KMS-11 (cell line): ENCODE data around the gene PPP1R2C.

Experiments used
- H2AFZ ChIP-seq: fragments of 200-600 bp; sonication (generic); 2 replicates; pipeline ENCODE4 v1.6.1; 2016; ENCODE audit warnings: antibody characterized with exemption, mixed run types, low read depth
- H3K27ac ChIP-seq: fragments of 200-600 bp; sonication (generic); 2 replicates; pipeline ENCODE4 v1.6.1; 2016; ENCODE audit warnings: mild to moderate bottlenecking, mixed run types
- H3K27me3 ChIP-seq: fragments of 200-600 bp; sonication (generic); 2 replicates; pipeline ENCODE4 v1.6.1; 2017; ENCODE audit warnings: mild to moderate bottlenecking, low read depth, mixed run types, moderate library complexity; ENCODE audit not compliant: insufficient read depth
- H3K36me3 ChIP-seq: fragments of 200-600 bp; sonication (generic); 2 replicates; pipeline ENCODE4 v1.6.1; 2017; ENCODE audit warnings: mild to moderate bottlenecking, mixed run types; ENCODE audit not compliant: insufficient read depth
- H3K4me1 ChIP-seq: fragments of 200-600 bp; sonication (generic); 2 replicates; pipeline ENCODE4 v1.6.1; 2016; ENCODE audit warnings: mild to moderate bottlenecking, low read depth, mixed run types; ENCODE audit not compliant: poor library complexity, severe bottlenecking
- H3K4me2 ChIP-seq: fragments of 200-600 bp; sonication (generic); 2 replicates; pipeline ENCODE4 v1.7.0; 2016; ENCODE audit warnings: mild to moderate bottlenecking, mixed run types
- H3K4me3 ChIP-seq: fragments of 200-600 bp; sonication (generic); IDR thresholded peaks from 2 replicates; pipeline ENCODE4 v1.6.1; 2017; ENCODE audit warnings: low read depth, low read length, mixed read lengths; ENCODE audit not compliant: insufficient read depth
- H3K79me2 ChIP-seq: fragments of 200-600 bp; sonication (generic); 2 replicates; pipeline ENCODE4 v1.6.1; 2016; ENCODE audit warnings: low read depth, mixed run types; ENCODE audit not compliant: insufficient read depth
- H3K9ac ChIP-seq: fragments of 200-600 bp; sonication (generic); 2 replicates; pipeline ENCODE4 v1.6.1; 2016; ENCODE audit warnings: mild to moderate bottlenecking, mixed run types
- H4K20me1 ChIP-seq: fragments of 200-600 bp; sonication (generic); 2 replicates; pipeline ENCODE4 v1.6.1; 2016; ENCODE audit warnings: mild to moderate bottlenecking, mixed run types; ENCODE audit not compliant: insufficient read depth
- CTCF ChIP-seq: fragments of 200-600 bp; sonication (generic); conservative IDR thresholded peaks from 2 replicates; pipeline ENCODE4 v1.6.1; 2017; ENCODE audit warnings: low read depth, mild to moderate bottlenecking, antibody characterized with exemption, low read length, moderate library complexity, mixed read lengths

The PPP1R2C gene

GRCh38 chrX:42776195-42776594 lies 1.8 kb downstream of the PPP1R2C start:
- H3K36me3 ChIP-seq = no peaks in the 10 kb centered on the region
- no peak overlapping the region for H3K4me3 ChIP-seq
- H3K27ac ChIP-seq = no peak overlapping the region
- H3K4me2 ChIP-seq = no peak overlapping the region
- TF ChIP-seq CTCF = no peak
- H4K20me1 ChIP-seq = no peaks in the 10 kb centered on the region
- H3K79me2 ChIP-seq = no peaks in the 10 kb centered on the region
- no peak overlapping the region for H3K9ac ChIP-seq
- H3K27me3 ChIP-seq = no peaks in the 10 kb centered on the region
- H3K4me1 ChIP-seq = no peaks in the 10 kb centered on the region
- H2AFZ ChIP-seq = no peak overlapping the region

GRCh38 chrX:42772874-42773273 lies 5.1 kb downstream of the PPP1R2C start:
- Histone ChIP-seq H3K4me1 (no peaks in the 10 kb centered on the region), H2AFZ (no peak overlapping the region), H3K9ac (no peak overlapping the region), H3K4me2 (no peak overlapping the region), H4K20me1 (no peaks in the 10 kb centered on the region), H3K36me3 (no peaks in the 10 kb centered on the region), H3K4me3 (no peak overlapping the region), H3K27ac (no peak overlapping the region), H3K27me3 (no peaks in the 10 kb centered on the region), H3K79me2 (no peaks in the 10 kb centered on the region)
- no peak for TF ChIP-seq CTCF

GRCh38 chrX:42771506-42772335 lies 6.2 kb downstream of the PPP1R2C start:
- no peak for TF ChIP-seq CTCF
- no peak overlapping the region for H3K9ac ChIP-seq
- H2AFZ ChIP-seq = no peak overlapping the region
- H3K4me2 ChIP-seq = no peak overlapping the region
- no peak overlapping the region for H3K27ac ChIP-seq
- no peak overlapping the region for H3K4me3 ChIP-seq
- H3K79me2 ChIP-seq = no peaks in the 10 kb centered on the region
- no peaks in the 10 kb centered on the region for H4K20me1 ChIP-seq
- H3K27me3 ChIP-seq = no peaks in the 10 kb centered on the region
- no peaks in the 10 kb centered on the region for H3K4me1 ChIP-seq
- no peaks in the 10 kb centered on the region for H3K36me3 ChIP-seq

GRCh38 chrX:42770566-42770965 lies 7.4 kb downstream of the PPP1R2C start:
- TF ChIP-seq CTCF = no peak
- Histone ChIP-seq H3K4me2 (no peak overlapping the region), H3K9ac (no peak overlapping the region), H2AFZ (no peak overlapping the region), H3K4me3 (no peak overlapping the region), H3K27me3 (no peaks in the 10 kb centered on the region), H3K27ac (no peak overlapping the region), H3K4me1 (no peaks in the 10 kb centered on the region), H3K79me2 (no peaks in the 10 kb centered on the region), H3K36me3 (no peaks in the 10 kb centered on the region), H4K20me1 (no peaks in the 10 kb centered on the region)
